Measurements from ENCODE around the gene PTPRZ1.

The PTPRZ1 gene

DNA sequence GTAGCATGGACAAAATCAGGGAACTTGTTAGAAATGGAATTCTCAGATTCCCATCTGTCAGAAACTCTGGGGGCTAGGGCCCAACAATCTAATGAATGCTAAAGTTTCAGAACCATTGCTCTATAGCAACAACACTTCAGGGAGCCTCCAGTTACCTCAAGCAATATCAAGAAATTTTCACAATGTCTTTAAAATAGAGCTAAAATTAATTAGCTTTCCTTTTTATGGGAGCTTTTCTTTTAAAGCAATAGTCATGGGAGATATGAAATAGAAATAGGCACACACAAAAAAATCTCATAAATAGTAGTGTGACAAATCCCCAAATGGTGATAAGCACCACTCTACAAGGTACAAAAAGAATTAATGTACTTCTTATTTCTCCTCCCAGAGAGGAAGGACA, 190.2 kb downstream of the PTPRZ1 start:
- no peak for DNase-seq

- no peak for DNase-seq
Observed at GRCh38 chr7:122064971-122065370, 192.0 kb downstream of the PTPRZ1 start.

- DNase-seq, result no peak
Observed at GRCh38 chr7:122067077-122067476, 194.1 kb downstream of the PTPRZ1 start.

- no peak for DNase-seq
Observed at GRCh38 chr7:122068046-122068445, 195.1 kb downstream of the PTPRZ1 start.

- DNase-seq, result no peak
Observed at GRCh38 chr7:122068999-122069398, 196.0 kb downstream of the PTPRZ1 start.

GRCh38 chr7:122070062-122070461, 197.1 kb downstream of the PTPRZ1 start:
- DNase-seq, result no peak

DNA sequence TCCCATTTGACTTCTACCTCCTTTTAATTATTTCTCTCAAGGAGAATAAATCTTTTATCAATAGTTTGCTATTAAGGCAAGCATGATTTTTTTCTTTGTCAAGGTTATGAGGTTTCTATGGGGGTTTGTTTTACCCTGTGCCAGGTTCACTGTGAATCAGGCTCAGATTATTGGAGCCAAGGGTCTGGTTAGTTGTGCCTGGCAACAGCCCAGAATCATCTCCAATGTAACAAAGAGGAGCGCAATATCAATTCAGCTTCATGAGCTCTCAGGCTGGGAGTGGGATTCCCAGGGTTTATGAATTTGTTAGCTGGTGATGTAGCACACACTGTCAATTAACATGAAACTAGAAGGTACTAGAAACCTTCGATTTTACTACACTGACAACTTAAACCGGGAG, 197.9 kb downstream of the PTPRZ1 start:
- no peak for DNase-seq

DNA sequence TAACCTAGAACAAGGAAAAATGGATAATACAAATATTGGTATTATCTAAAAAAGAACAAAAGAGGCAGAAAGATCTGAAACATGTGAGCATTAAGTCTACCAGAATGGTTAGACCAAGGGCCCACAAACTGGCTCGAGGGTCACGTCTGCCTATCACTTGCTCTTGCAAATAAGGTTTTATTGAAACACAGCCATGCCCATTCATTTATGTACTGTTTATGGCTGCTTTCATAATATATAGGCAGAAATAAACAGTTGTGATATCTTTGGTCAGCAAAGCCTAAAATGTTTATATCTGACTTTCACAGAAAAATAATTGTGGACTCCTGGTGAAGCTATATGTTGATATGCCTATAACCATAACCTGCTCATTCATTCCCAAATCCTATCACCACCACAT, 199.3 kb downstream of the PTPRZ1 start:
- DNase-seq, result no peak

DNA sequence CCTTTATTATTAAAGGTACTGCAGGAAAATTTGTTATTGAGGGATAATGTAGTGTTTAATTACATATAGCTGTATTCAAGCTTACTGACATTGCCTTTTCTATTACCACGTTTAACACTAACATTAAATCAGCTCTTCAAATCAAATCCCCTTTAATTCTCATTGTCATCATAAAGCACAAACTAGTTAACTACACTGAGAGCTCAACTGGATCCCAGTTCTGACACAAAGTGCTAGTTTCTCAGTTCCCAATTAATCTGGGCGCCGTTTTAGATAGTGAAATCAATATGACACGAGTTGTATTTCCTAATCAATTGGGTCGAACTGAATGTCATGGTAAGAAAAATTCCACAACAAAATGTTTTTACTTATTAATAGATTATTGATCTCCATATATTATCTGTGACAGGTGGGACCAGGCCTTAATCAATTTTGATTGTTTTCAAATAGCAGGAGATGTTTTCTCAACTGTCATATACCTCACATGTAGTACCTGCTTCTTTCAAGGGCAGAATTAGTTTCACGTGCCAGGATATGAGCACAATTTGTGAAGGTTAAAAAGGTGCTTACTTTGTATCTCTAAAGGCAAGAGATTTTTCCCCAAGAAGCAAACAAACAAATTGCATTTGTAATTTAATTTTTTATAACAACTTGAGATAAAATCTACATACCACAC, 200.1 kb downstream of the PTPRZ1 start:
- DNase-seq, result no peak

DNA sequence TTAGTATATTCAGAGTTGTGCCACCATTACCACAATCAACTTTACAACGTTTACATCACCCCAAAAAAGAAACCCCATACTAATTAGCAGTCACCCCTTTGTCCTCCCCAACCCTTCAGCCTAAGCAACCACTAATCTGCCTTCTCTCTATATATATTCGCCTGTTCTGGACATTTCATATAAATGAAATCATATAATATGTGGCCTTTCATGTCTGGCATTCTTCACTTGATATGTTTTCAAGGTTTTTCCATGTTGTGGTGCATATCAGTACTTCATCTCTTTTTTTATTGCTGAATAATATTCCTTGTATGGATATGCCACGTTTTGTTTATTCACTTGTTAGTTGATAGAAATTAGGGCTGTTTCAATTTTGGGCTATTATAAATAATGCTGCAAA, 200.7 kb downstream of the PTPRZ1 start:
- DNase-seq, result no peak

- DNase-seq, result no peak
Observed at GRCh38 chr7:122082160-122082559, 209.2 kb downstream of the PTPRZ1 start.

DNA sequence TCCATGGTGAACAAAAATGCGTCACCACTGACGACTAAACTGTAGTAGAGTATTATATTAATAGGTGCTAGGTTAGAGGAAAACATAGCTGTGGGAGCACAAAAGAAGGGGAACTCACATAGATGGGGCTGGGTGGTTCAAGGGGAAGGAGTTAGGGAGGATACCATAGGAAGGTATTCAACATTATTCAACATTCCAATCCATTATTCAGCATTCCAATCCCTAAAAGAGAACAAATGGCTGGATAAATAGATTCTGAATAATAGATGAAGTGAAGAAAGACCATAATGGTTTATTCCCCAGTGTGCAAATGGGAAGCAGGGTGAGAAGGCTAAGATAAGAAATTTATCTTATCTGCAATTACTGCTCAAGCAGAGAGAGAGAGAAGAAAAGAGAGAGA, 209.7 kb downstream of the PTPRZ1 start:
- DNase-seq, result no peak

DNA sequence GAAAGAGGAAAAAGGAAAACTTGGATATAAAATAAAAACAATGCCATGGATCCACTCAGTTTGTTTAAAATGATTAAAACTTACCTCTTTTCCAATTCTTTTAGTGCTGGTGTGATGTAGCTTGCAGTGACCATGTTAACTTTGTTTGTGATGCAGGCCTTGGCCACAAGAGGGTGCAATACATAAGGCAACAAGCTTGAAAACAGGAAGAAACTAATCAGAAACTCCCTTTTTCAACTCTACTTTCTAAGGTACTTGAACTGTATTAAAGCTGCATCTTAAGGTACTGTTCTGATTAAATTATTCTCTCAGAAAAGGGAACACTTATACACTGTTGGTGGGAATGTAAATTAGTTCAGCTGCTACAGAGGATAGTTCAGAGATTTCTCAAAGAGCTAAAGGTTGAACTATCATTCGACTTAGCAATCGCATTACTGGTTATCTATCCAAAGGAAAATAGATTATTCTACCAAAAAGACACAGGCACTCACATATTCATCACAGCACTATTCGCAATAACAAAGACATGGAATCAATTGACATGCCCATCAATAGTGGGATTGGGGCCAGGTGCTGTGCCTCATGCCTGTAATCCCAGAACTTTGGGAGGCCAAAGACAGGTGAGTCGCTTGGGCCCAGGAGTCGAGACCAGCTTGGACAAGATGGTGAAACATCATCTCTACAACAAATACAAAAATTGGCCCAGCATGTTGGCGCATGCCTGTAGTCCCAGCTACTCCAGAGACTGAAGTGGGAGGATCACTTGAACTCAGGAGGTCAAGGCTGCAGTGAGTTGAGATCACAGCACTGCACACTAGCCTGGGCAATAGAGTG, 220.2 kb downstream of the PTPRZ1 start:
- peak; percentile 39 for DNase-seq

DNA sequence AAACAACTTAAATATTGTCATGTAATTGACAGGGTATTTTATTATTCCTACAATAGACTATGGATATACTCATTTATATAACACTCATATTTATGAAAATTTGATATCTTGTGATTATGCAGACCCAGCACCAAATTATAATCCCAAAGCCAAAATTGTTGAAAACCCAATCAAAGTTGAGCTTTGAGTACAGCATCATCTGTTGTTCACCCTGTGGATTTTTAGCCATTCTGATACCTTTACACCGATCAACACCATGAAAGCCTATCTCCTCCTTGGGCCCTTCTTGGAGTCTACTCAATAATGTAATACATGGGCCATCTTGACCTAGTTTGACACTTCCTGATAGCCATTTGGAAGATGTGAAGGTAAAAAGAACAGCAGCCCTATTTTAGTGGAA, 221.6 kb downstream of the PTPRZ1 start:
- DNase-seq, result no peak

- no peak for DNase-seq
Observed at GRCh38 chr7:122095642-122096041, 222.7 kb downstream of the PTPRZ1 start.

- no peak for DNase-seq
Observed at GRCh38 chr7:122100021-122100420, 227.1 kb downstream of the PTPRZ1 start.

DNA sequence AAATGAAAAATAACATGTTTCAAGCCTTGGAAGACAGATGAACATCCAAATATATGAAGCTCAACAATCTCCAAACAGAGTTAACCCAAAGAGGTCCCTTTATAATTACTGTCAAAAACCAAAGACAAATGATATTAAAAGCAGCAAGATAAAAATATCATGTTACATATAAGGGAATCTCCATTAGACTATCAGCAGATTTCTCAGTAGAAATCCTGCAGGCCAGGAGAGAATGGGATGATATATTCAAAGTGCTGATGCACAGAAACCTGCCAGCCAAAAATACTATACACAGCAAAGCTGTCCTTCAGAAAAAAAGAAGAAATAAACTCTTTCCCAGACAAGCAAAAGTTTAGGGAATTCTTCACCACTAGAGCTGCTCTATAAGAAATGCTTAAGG, 230.1 kb downstream of the PTPRZ1 start:
- no peak for DNase-seq
